Stimulated activated CD8-positive, alpha-beta memory T cell treated with anti-CD3 and anti-CD28 coated beads, Interleukin-7, amount 100 ng/mL, for 4 hours (primary cell): ENCODE data around the gene SERPINB6.
"Not testable (repeated sequence)": the region's sequence is repeated elsewhere in the genome, so short reads cannot be mapped to it uniquely, and the experiment has no call there.

Experiments used
- DNase-seq, 2 donors: peaks; one replicate each; pipeline ENCODE4 v3.0.0-alpha.2; 2020; ENCODE audit warnings: low read depth in 2 of 2

The SERPINB6 gene

GRCh38 chr6:2971420-2972218 is at the start of gene SERPINB6:
Gene SERPINB6 (minus strand): TSS chr6:2971567. CDS start chr6:2959332, 12,235 bp downstream.
- peak in 1 of 2 donors; percentile 30 for DNase-seq

- DNase-seq, result no peak
These were observed 48.5 kb upstream of the SERPINB6 start for GRCh38 chr6:3019749-3020320.

- no peak for DNase-seq
These were observed 47.7 kb upstream of the SERPINB6 start for GRCh38 chr6:3019065-3019464.

GRCh38 chr6:3017304-3017703 is 45.9 kb upstream of the SERPINB6 start:
- DNase-seq, result no peak

- DNase-seq, result no peak
These were observed 45.3 kb upstream of the SERPINB6 start for GRCh38 chr6:3016473-3017280.

- no peak for DNase-seq
These were observed 43.8 kb upstream of the SERPINB6 start for GRCh38 chr6:3015144-3015543.

GRCh38 chr6:3014675-3015066 is 43.3 kb upstream of the SERPINB6 start:
- DNase-seq, result no peak

- no peak for DNase-seq
These were observed 42.7 kb upstream of the SERPINB6 start for GRCh38 chr6:3013901-3014674.

- DNase-seq, result no peak
These were observed 42.1 kb upstream of the SERPINB6 start for GRCh38 chr6:3013486-3013885.

GRCh38 chr6:3011592-3011991 is 40.2 kb upstream of the SERPINB6 start:
- no peak for DNase-seq

- no peak for DNase-seq
These were observed 39.8 kb upstream of the SERPINB6 start for GRCh38 chr6:3011158-3011557.

GRCh38 chr6:3009930-3010329 is 38.6 kb upstream of the SERPINB6 start:
- no peak for DNase-seq

GRCh38 chr6:3008712-3009265 is 37.4 kb upstream of the SERPINB6 start:
- DNase-seq, result not testable (repeated sequence)

- no peak for DNase-seq
These were observed 36.2 kb upstream of the SERPINB6 start for GRCh38 chr6:3007571-3007970.

GRCh38 chr6:3006476-3006875 is 35.1 kb upstream of the SERPINB6 start:
- no peak for DNase-seq

GRCh38 chr6:3005874-3006273 is 34.5 kb upstream of the SERPINB6 start:
- no peak for DNase-seq

- no peak for DNase-seq
These were observed 33.7 kb upstream of the SERPINB6 start for GRCh38 chr6:3005077-3005476.

- not testable (repeated sequence) for DNase-seq
These were observed 31.9 kb upstream of the SERPINB6 start for GRCh38 chr6:3003226-3003625.

GRCh38 chr6:3001773-3002293 is 30.5 kb upstream of the SERPINB6 start:
- no peak for DNase-seq

- DNase-seq, result no peak
These were observed 29.9 kb upstream of the SERPINB6 start for GRCh38 chr6:3001146-3001772.
